D341Med (cell line): ENCODE measurements around the gene MOCOS.

Experiments
- DNase-seq: peaks from one replicate; pipeline ENCODE4 v3.0.0; 2012; ENCODE audit warnings: low spot score

MOCOS gene

GRCh38 chr18:36179562-36180355 lies 7.5 kb upstream of the MOCOS start:
- DNase-seq = no peak

DNA sequence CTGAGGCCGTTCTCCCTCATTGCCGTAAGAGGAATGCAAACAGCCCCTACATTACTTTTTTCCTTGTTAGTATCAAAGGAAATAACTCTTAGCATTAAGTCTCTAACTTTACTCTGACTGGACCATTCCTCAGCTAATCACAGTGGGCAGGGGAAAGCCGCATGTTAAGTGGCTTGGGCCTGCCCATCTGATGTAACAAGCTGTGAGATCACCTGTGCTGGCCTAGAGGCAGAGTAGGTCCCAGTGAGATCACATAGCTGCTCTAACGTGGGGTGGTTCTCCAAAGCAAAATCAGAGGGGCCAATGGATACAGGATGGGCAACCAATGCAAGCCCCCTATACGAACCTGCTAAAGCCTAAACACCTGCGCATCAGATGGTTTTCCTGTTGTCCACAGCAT lies 5.9 kb upstream of the MOCOS start:
- no peak for DNase-seq

DNA sequence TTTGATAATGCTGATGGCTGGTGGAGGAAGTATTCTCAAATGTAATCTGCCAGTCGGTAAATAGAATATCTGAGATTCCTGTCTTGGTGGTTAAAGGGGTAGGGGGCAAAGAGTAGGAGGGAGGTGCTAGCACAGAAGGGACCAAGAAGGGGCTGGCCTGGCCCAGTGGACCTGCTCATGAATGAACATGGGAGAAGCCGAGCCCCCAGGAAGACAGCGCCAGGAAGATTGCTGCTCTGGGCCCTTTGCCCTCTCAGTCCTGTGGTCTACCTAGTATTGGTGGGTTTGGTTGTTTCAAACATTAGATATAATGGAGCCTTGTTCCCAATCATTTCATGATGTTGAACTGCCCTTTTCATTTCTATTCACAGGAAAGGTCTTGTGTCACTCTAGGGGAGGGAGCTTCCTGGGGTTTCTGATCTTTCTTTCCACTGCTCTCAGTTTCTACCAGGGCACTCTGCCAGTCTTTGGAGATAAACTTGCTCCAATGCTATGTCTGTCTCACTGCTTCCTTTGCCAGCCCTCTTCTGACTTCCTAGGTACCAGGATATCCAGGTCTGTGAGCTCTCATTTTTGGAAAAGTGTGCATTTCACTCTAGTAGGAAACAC lies 5.3 kb upstream of the MOCOS start:
- no peak for DNase-seq

DNA sequence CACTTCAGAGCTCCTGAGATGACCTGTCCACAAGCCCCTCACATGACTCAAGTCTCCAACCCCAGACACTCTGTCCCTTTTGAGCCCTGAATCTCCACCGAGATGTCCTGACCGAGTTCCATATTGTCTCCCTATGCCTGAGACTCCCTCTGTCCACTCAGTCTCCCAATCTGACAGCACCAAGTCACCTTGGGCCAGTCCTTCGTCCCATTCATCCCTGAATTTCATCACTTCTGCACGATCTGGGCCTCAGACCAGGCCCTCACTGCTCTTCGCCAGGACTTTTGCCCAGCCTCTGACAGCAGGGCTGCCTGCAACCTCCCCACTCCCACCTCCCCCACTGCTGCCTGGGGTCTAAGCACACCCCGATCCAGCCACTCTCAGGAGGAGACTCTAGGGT lies 4.3 kb upstream of the MOCOS start:
- peak; percentile 39 for DNase-seq

DNA sequence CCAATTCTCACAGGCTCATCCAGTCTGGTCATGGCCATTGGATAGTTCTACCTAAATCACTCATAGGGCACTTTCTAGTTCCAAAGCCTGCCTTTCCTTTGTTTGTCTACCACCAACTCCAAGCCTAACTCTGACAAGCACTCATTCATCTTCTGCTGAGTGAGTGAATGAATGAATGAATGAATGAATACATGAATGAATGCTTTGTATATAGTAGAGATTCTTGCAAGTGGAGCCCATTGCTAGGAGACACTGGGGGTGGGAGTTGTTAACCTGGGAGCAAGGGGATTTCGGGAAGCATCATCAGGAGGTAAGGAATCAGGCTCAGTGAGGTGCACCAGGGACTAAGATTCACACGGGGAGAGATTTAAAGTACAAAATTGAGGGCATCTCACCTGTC lies 3.3 kb upstream of the MOCOS start:
- DNase-seq = no peak

DNA sequence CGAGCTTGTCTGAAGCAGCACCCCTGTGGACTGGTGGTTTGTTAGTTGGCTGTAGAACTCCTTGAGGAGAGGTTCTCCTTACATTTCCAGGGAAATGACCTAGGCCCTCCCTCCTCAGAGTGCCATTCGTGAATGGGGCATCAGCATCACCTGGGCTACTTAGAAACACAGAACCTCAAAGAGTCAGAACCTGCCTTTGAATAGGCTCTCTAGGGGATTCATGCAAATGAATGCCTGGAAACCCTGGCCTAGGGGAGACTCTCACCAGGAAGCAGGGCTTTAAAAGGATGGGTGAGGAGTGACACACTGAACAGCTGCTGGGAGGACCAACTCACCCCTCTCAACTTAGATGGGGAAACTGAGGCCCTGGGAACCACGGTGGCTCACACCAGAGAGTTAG lies 2.1 kb upstream of the MOCOS start:
- DNase-seq = no peak

DNA sequence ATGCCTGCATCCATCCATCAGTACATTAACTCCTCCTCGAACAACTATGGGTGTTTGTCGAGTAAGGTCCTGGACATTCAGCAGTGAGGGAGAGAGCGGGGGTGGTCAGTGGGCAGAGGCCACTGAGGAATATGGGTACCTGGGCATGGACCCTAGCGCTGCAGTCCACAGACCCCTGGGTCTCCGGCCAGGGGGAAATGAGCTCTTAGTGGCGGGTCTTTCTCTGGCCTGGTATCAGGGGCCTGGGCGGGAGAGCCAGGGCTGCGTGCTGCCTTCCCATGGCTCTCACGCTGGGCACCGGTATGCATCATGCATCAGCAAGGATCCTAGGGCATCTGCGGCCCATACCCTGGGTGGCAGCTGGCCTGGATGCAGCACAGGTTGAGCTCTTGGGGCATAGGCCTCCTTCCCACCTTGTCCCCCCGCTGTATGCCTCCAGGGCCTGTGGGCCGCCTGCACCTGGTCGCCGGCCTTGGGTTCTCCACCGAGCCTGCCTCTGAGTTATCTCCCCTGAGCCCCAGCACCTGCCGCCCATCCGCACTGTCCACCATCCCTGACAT lies 1.3 kb upstream of the MOCOS start:
- peak; percentile 49 for DNase-seq

- peak; percentile 51 for DNase-seq
Measured at GRCh38 chr18:36186461-36187192, 670 bp upstream of the MOCOS start.

DNA sequence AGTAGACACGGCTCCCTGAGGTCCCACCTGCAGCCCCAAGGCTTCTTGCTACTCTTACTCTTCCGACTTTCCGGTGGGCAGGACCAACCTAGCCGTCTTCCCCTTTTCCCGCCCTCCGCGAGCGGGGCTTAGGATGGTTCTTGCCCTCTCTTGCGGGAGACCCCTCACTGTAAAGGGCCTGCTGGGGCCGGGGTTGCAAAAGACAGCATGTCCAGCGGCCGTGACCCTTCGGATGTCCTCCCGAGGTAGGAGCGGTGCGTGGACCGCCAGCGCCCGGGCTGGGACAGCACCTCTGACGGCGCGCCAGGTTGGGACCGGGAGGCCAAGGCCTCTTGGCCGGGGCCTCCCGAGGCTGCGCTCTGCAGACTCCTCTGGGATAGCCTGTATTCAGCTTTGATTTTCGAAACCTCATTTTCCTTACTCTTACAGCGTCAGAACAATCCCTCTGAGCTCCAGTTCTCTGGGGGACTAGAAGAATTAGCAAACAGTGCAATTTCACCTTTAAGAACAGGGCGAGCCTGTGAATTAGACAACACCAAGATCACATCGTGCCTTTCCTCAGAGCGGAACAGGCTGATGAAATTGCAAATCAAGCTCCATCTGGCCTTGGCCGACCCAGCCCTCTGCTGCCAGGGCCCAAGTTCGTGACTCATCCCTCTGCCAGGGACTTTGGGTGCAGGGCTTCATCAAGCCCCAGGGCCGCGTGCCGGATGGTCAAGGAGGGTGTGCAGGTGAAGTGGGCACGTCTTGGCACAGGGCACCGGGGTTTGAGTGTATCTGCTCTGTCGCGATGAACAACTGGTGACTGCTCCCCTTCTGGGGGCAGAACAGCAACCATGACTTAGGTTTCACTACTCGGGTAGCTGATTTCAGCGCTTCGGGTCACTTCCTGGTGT lies 777 bp downstream of the MOCOS start:
- DNase-seq = peak; percentile 42

DNA sequence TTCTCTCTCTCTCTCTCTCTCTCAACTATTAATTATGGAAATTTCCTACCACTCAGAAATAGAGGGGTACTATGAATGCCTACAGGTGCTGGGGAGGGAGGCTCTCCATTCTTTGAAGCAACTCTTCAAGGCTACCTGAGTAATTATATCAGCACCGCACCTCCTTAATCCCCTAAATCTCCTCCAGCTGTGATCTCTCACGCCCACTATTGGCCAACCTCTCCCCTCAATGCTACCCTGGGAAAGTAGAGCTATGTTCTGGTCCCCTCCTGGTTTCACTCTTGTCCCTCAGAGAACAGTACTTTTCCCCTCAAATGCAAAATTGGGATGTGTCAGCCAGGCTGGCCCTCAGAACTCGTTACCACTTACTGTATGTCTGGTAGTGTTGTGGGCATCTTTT lies 1.6 kb downstream of the MOCOS start:
- DNase-seq = peak; percentile 36

DNA sequence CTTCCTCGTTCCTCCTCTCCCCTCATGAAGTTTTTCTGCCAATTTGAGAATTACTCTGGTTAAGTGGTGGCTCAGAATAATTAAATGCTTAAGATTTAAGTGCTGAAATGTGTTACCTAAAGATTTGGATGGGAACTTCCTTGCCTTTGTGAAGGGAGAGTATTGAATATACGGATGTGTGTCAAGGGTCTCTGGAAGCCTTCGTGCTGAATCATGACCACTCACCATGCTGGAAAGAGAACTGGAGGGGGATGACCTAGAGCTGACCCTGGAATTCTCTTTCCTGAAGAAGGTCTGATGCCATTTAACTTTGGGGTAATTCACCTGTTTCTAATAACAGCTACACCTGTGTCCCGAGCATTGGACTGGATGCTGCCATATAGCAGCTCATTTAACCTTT lies 2.2 kb downstream of the MOCOS start:
- DNase-seq = no peak

DNA sequence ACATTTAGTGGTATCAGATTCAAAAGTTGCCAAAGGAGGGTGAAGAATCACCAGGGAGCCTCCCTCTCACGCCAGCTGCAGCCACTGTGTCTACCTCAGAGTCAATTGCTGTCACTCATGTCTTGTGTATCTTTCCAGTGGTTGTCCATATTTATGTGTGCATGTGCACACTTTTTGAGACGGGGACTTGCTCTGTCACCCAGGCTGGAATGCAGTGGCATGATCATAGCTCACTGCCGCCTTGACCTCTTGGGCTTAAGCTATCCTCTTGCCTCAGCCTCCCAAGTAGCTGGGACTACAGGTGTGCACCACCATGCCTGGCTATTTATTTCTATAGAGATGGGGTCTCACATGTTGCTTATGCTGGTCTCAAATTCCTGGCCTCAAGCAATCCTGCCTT lies 4.0 kb downstream of the MOCOS start:
- DNase-seq = no peak

DNA sequence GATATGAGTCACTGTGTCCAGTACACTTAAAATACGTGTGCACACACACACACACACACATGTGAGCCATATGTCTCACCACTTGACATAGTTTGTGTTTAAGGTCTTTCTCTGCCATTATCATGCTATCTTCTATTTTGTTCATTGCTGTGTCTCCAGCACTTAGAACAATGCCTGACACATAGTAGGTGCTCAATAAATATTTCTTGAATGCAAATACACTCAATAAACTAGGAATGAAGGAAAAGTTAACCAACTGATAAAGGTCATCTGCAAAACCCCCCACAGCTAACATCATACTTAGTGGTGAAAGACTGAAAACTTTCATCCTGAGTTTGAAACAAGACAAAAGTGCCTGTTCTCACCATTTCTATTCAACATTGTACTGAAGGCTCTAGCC lies 4.4 kb downstream of the MOCOS start:
- no peak for DNase-seq

DNA sequence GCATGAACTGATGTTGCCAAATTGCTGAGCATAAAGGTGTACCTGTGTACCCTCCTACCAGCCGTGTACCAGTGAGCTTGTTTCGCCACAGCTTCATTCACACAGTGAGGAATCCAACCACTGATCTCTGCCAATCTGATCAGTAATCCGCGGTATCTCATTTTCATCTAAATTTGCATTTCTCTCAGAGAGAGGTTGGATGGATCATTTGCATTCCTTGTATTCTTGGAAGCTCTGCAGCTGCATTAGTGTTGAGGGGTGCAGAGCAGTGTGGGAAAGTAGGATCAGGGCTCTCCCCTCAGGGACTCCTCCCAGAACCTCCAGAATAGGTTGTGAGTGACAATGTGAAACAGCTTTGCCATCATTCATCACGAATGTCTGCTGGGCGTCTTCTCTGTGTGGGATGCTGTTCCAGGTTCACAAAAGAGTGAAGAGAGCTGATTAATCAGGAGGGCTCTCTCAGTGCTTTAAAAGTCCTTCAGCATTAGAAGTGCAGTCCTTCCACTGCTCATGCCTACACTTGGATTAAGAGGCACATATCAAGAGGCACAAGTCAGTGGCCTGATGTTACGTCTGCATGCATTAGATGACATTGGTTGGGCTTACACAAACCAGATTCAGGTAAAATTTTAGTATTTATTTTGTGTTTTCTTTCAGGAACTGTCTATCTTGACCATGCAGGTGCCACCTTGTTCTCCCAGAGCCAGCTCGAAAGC lies 7.5 kb downstream of the MOCOS start:
- DNase-seq = no peak

DNA sequence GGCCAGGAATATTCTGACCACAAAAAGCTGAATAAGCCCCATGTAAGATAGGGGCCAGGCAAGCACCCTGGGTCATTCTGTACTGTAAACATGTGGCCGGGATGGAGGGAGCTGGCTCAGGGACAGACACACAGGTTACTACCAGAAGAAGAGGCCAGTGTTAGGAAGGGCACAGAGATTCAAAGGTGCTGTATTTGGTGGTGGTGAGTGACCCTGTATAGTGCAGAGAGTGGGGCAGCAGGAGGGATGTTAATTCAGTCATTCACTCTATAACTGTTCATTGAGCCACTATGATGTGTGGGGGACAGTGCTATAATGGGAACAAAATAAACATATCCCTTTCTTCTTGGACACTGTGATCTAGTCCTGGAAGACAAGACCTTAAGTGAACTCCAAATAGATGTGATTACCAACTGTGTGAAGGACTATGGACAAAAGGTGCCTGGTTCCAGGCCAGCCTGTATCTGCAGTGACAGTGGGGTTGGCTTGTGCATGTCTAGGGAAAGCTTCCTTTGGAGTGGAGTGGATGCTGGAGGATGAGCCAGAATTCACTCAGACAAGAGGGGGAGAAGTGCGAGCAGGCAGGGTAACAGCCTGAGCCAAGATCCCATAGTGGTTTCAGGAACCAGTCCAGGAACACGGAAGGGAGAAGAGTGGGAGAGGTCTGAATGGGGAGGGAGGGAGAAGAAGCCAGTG lies 8.3 kb downstream of the MOCOS start:
- peak; percentile 22 for DNase-seq

DNA sequence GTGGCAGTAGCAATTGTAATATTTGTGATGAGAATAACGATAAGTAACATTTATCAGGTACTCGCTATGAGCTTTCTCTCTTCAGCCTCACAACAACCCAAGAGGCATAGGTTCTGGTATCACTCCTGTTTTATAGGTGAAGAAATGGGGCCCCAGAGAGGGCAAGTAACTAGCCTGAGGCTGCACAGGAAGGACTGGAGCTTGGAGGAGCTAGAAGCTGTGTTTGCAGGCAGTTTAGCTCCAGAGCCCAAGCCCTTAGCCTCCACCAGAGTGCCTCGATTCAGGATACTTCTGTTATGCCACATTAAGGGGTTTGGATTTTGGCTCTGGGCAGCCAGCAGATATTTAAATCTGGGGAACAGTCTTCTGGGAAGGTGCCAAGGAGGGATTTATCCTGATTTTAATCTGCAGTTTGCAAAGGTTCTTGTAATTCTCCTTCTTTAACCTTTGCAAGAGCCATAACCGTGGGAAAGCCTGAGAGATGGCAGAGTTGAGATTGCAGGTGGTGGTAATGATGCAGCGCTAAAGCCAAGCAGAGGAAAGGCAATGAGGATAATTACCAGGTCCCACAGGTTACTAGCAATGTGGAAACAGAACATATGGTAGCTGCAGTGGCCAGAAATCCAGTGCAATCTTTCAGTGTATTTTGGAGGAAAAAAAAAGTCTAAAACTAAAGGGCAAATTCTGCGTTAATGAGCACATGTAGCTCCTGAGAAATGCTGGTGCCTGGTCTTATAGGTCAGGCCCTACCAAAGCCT lies 9.1 kb downstream of the MOCOS start:
- DNase-seq = peak; percentile 34

GRCh38 chr18:36197511-36198166 lies 10.3 kb downstream of the MOCOS start:
- DNase-seq = no peak

- DNase-seq = peak; percentile 15
Measured at GRCh38 chr18:36199691-36200295, 12.5 kb downstream of the MOCOS start.

GRCh38 chr18:36200354-36200771 lies 13.1 kb downstream of the MOCOS start:
- DNase-seq = peak; percentile 21
